HG03060 (cell line): ENCODE data around the gene FNDC3B.

ENCODE experiments used
- ATAC-seq: cut with Tn5 transposase; IDR thresholded peaks from one replicate; pipeline ENCODE4 v1.9.1; 2021; ENCODE audit warnings: low read depth, moderate number of reproducible peaks; ENCODE audit not compliant: unreplicated experiment

Gene FNDC3B

GRCh38 chr3:172071780-172072330 is 32.5 kb downstream of the FNDC3B start:
- ATAC-seq: no peak

GRCh38 chr3:172072543-172072942 is 33.2 kb downstream of the FNDC3B start:
- ATAC-seq: no peak

GRCh38 chr3:172073262-172073915 is 34.0 kb downstream of the FNDC3B start:
- no peak for ATAC-seq

- ATAC-seq: no peak
Measured at GRCh38 chr3:172074032-172074431, 34.7 kb downstream of the FNDC3B start.

GRCh38 chr3:172074586-172074985 is 35.2 kb downstream of the FNDC3B start:
- ATAC-seq: no peak

- ATAC-seq: no peak
Measured at GRCh38 chr3:172076212-172076611, 36.8 kb downstream of the FNDC3B start.

GRCh38 chr3:172077197-172077757 is 37.9 kb downstream of the FNDC3B start:
- no peak for ATAC-seq

GRCh38 chr3:172078244-172078643 is 38.9 kb downstream of the FNDC3B start:
- no peak for ATAC-seq

GRCh38 chr3:172078721-172079120 is 39.3 kb downstream of the FNDC3B start:
- ATAC-seq: no peak

- no peak for ATAC-seq
Measured at GRCh38 chr3:172079326-172079976, 40.1 kb downstream of the FNDC3B start.

- no peak for ATAC-seq
Measured at GRCh38 chr3:172080503-172080902, 41.1 kb downstream of the FNDC3B start.

- no peak for ATAC-seq
Measured at GRCh38 chr3:172082269-172082668, 42.9 kb downstream of the FNDC3B start.

- no peak for ATAC-seq
Measured at GRCh38 chr3:172082820-172083513, 43.6 kb downstream of the FNDC3B start.

GRCh38 chr3:172083995-172084409 is 44.6 kb downstream of the FNDC3B start:
- ATAC-seq: no peak

GRCh38 chr3:172084871-172085556 is 45.6 kb downstream of the FNDC3B start:
- ATAC-seq: no peak

GRCh38 chr3:172085557-172085895 is 46.1 kb downstream of the FNDC3B start:
- no peak for ATAC-seq

GRCh38 chr3:172086071-172086470 is 46.7 kb downstream of the FNDC3B start:
- ATAC-seq: no peak

- ATAC-seq: no peak
Measured at GRCh38 chr3:172087198-172087597, 47.8 kb downstream of the FNDC3B start.

- peak; percentile 84 for ATAC-seq
Measured at GRCh38 chr3:172087602-172088580, 48.5 kb downstream of the FNDC3B start.
